DOHH2 (cell line): Measurements from ENCODE around the gene ZBTB46.

Experiments
- H3F3A ChIP-seq: fragments of 200-600 bp; sonication (generic), shearing (Covaris generic); 2 replicates; pipeline ENCODE4 v1.6.0; 2016; ENCODE audit warnings: antibody characterized with exemption, mild to moderate bottlenecking; ENCODE audit not compliant: control insufficient read depth, insufficient read depth
- H3K27ac ChIP-seq: fragments of 200-600 bp; sonication (generic); 2 replicates; pipeline ENCODE4 v1.5.1; 2014; ENCODE audit warnings: low read depth, mild to moderate bottlenecking, low read length, moderate library complexity
- H3K27me3 ChIP-seq: fragments of 200-600 bp; sonication (generic); 2 replicates; pipeline ENCODE4 v1.6.1; 2014; ENCODE audit warnings: mild to moderate bottlenecking, low read length, mixed read lengths; ENCODE audit not compliant: control insufficient read depth
- H3K36me3 ChIP-seq: fragments of 200-600 bp; sonication (generic); 2 replicates; pipeline ENCODE4 v1.6.1; 2014; ENCODE audit warnings: mild to moderate bottlenecking, low read length, moderate library complexity, mixed read lengths; ENCODE audit not compliant: control insufficient read depth
- H3K4me1 ChIP-seq: fragments of 200-600 bp; sonication (generic); 2 replicates; pipeline ENCODE4 v1.6.1; 2014; ENCODE audit warnings: mild to moderate bottlenecking, low read length, mixed read lengths; ENCODE audit not compliant: control insufficient read depth
- H3K4me2 ChIP-seq: fragments of 200-600 bp; sonication (generic); 2 replicates; pipeline ENCODE4 v1.6.0; 2014; ENCODE audit warnings: mild to moderate bottlenecking, low read length, moderate library complexity
- H3K4me3 ChIP-seq: fragments of 200-600 bp; sonication (generic); 2 replicates; pipeline ENCODE4 v1.5.1; 2014; ENCODE audit warnings: mild to moderate bottlenecking, low read length, mixed read lengths
- H3K79me2 ChIP-seq: fragments of 200-600 bp; sonication (generic); 2 replicates; pipeline ENCODE4 v1.6.1; 2014; ENCODE audit warnings: mild to moderate bottlenecking, low read length, mixed read lengths; ENCODE audit not compliant: control insufficient read depth
- H3K9me2 ChIP-seq: fragments of 200-600 bp; sonication (generic); replicated peaks from 2 replicates; pipeline ENCODE4 v1.6.1; 2014; ENCODE audit warnings: mild to moderate bottlenecking, low read length, mixed read lengths; ENCODE audit not compliant: control insufficient read depth
- H3K9me3 ChIP-seq: fragments of 200-600 bp; sonication (generic); 2 replicates; pipeline ENCODE4 v1.6.1; 2014; ENCODE audit warnings: antibody characterized with exemption, low read length, mixed read lengths; ENCODE audit not compliant: control insufficient read depth, insufficient read depth
- H4K20me1 ChIP-seq: fragments of 200-600 bp; sonication (generic); 2 replicates; pipeline ENCODE4 v1.6.0; 2014; ENCODE audit warnings: low read depth, mild to moderate bottlenecking, antibody characterized with exemption, low read length, moderate library complexity; ENCODE audit not compliant: control insufficient read depth, insufficient read depth
- EZH2phosphoT487 ChIP-seq: fragments of 200-600 bp; sonication (generic); IDR thresholded peaks from 2 replicates; pipeline ENCODE4 v1.6.1; 2017; ENCODE audit warnings: borderline replicate concordance, mild to moderate bottlenecking, antibody characterized with exemption, low read length, moderate library complexity, mixed read lengths
- TF ChIP-seq, protein P1 (sequence below): fragments of 200-600 bp; sonication (generic); IDR thresholded peaks from one replicate; pipeline ENCODE4 v1.5.1; 2014; ENCODE audit warnings: antibody characterized with exemption, mild to moderate bottlenecking, low read depth, low read length; ENCODE audit not compliant: poor library complexity, severe bottlenecking

ZBTB46 gene

GRCh38 chr20:63783970-63784369 lies 47.1 kb downstream of the ZBTB46 start:
- H3K4me3 ChIP-seq = no peak overlapping the region
- no peak for TF ChIP-seq EZH2phosphoT487
- TF ChIP-seq, protein P1, sequence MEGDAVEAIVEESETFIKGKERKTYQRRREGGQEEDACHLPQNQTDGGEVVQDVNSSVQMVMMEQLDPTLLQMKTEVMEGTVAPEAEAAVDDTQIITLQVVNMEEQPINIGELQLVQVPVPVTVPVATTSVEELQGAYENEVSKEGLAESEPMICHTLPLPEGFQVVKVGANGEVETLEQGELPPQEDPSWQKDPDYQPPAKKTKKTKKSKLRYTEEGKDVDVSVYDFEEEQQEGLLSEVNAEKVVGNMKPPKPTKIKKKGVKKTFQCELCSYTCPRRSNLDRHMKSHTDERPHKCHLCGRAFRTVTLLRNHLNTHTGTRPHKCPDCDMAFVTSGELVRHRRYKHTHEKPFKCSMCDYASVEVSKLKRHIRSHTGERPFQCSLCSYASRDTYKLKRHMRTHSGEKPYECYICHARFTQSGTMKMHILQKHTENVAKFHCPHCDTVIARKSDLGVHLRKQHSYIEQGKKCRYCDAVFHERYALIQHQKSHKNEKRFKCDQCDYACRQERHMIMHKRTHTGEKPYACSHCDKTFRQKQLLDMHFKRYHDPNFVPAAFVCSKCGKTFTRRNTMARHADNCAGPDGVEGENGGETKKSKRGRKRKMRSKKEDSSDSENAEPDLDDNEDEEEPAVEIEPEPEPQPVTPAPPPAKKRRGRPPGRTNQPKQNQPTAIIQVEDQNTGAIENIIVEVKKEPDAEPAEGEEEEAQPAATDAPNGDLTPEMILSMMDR = no peak
- no peaks in the 10 kb centered on the region for H3K9me2 ChIP-seq
- no peaks in the 10 kb centered on the region for H4K20me1 ChIP-seq
- H3K27ac ChIP-seq = no peak overlapping the region
- H3F3A ChIP-seq = no peaks in the 10 kb centered on the region
- peaks cover 8% of the 10 kb centered on the region for H3K4me1 ChIP-seq
- no peak overlapping the region for H3K4me2 ChIP-seq
- H3K36me3 ChIP-seq = no peaks in the 10 kb centered on the region
- no peaks in the 10 kb centered on the region for H3K9me3 ChIP-seq
- no peaks in the 10 kb centered on the region for H3K79me2 ChIP-seq
- no peaks in the 10 kb centered on the region for H3K27me3 ChIP-seq

GRCh38 chr20:63782521-63782971 lies 48.5 kb downstream of the ZBTB46 start:
- H3K4me2 ChIP-seq = no peak overlapping the region

DNA sequence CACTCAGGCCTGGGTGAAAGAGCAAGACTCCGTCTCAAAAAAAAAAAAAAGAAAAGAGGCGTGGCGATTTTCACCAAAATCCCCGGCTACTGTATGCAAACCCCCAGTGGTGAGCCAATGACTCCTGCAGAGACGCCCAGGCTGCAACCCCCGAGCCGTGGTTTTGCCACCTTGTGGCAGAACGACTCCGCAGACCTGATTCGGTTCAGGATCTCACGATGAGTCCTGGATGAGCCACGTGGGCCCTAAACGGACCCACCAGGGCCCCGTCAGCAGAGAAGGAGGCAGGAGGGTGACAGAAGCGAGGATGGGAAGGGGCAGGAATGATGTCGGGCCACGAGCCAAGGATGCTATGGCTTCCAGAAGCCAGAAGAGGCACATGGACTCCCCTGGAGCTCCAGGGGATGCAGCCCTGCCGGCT lies 49.0 kb downstream of the ZBTB46 start:
- H3K4me2 ChIP-seq = no peak overlapping the region
- H3K27ac ChIP-seq = no peak overlapping the region
- H4K20me1 ChIP-seq = no peaks in the 10 kb centered on the region

More at GRCh38 chr20:63782521-63782971, 48.5 kb downstream of the ZBTB46 start:
- Histone ChIP-seq H3K27ac (no peak overlapping the region), H3K36me3 (no peaks in the 10 kb centered on the region), H3K79me2 (no peaks in the 10 kb centered on the region), H4K20me1 (no peaks in the 10 kb centered on the region), H3K4me1 (peaks cover 8% of the 10 kb centered on the region), H3K4me3 (no peak overlapping the region), H3F3A (no peaks in the 10 kb centered on the region), H3K27me3 (no peaks in the 10 kb centered on the region), H3K9me3 (no peaks in the 10 kb centered on the region), H3K9me2 (no peaks in the 10 kb centered on the region)
- TF ChIP-seq, protein P1 = no peak
- TF ChIP-seq EZH2phosphoT487 = no peak

More for the DNA sequence above, 49.0 kb downstream of the ZBTB46 start:
- Histone ChIP-seq H3K9me3 (no peaks in the 10 kb centered on the region), H3K4me1 (peaks cover 8% of the 10 kb centered on the region), H3K27me3 (no peaks in the 10 kb centered on the region), H3K36me3 (no peaks in the 10 kb centered on the region), H3K79me2 (no peaks in the 10 kb centered on the region), H3K9me2 (no peaks in the 10 kb centered on the region), H3F3A (no peaks in the 10 kb centered on the region), H3K4me3 (no peak overlapping the region)
- TF ChIP-seq, protein P1 = peak; percentile 29
- TF ChIP-seq EZH2phosphoT487 = no peak
